Astrocyte of the cerebellum (primary cell): ENCODE results near the gene UST.
"Not testable (repeated sequence)": the region's sequence is repeated elsewhere in the genome, so short reads cannot be mapped to it uniquely, and the experiment has no call there.

Experiments
- DNase-seq: peaks from one replicate; pipeline ENCODE4 v3.0.0-alpha.2; 2011; ENCODE audit warnings: low read depth
- H3K4me3 ChIP-seq: 2 replicates; pipeline ENCODE4 v1.5.1; 2011; ENCODE audit warnings: mild to moderate bottlenecking, low read depth, low read length, moderate library complexity
- CTCF ChIP-seq: IDR thresholded peaks from 2 replicates; pipeline ENCODE4 v1.5.1; 2012; ENCODE audit warnings: low read length, low read depth, moderate library complexity, mild to moderate bottlenecking; ENCODE audit errors: missing control alignments
- in situ Hi-C: cut with HindIII; loops from 2 replicates; pipeline ENCODE4 v1.10.0; 2017; ENCODE audit warnings: low sequenced_read_pairs

UST gene

DNA sequence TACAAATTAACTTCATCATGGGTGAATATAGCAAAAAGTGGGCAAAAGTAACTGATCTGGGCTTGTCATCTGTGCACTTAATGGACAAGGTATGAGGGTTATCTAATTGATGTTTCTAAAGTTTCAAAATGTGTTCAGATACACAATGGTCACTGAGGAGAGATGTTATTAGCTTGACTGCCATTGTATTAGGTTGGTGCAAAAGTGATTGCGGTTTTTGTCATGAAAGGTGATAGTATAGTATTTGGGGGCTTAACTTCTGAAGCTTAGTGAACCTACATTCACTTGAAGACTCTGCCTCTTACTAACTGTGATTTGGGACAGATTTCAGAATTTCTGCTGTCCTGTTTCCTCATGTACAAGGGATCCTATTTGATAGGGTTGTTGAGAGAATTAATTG lies 159.6 kb downstream of the UST start:
- H3K4me3 ChIP-seq, result no peak overlapping the region
- no peak for DNase-seq
- TF ChIP-seq CTCF, result no peak
- in situ Hi-C loops, result no loop called here

GRCh38 chr6:148907573-148907972 lies 160.7 kb downstream of the UST start:
- in situ Hi-C loops, result no loop called here
- no peak overlapping the region for H3K4me3 ChIP-seq
- no peak for DNase-seq
- no peak for TF ChIP-seq CTCF

DNA sequence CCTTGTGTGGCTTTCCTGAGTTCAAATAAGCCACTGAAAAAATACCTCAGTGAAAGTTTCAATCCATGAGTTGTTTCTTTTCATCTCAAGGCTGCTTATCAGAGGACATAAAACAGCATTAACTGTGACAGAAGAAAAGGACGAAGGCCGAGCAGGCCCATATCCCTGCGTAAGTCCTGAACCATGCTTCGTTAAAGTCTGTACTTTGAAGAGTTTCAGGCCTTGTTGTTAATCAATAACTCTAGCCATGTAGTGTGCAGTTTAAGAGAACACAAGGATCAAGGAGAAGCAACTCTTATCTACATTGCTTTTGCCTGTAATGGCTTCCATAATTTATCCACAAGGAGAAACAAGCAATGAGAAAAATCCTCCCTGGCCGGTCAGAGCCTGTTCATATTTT lies 165.4 kb downstream of the UST start:
- in situ Hi-C loops, result no loop called here
- no peak for DNase-seq
- TF ChIP-seq CTCF, result no peak
- H3K4me3 ChIP-seq, result no peak overlapping the region

DNA sequence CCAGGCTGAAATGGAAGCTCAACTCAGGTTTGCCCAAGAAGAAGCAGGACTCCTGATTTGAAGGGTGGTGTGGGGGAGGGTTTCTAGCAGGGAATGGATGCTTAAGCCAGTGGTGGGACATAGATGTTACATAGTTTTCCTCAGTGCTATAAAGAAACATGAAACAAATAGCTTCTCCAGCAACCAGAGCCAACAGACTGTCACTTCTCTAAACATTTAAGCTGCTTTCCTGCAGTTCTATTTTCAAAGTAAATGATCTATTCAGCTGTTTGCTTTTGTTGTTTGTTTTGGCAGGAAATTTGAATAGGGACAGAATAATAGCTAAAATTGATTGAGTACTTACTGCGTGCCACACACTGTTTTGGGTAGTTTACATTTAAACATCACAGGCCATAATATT lies 169.0 kb downstream of the UST start:
- no peak for DNase-seq
- no peak overlapping the region for H3K4me3 ChIP-seq

GRCh38 chr6:148916485-148916884 lies 169.7 kb downstream of the UST start:
- H3K4me3 ChIP-seq, DNase-seq, in situ Hi-C loops: not testable (repeated sequence)

More for the DNA sequence above, 169.0 kb downstream of the UST start:
- TF ChIP-seq CTCF, result no peak
- in situ Hi-C loops, result no loop called here

DNA sequence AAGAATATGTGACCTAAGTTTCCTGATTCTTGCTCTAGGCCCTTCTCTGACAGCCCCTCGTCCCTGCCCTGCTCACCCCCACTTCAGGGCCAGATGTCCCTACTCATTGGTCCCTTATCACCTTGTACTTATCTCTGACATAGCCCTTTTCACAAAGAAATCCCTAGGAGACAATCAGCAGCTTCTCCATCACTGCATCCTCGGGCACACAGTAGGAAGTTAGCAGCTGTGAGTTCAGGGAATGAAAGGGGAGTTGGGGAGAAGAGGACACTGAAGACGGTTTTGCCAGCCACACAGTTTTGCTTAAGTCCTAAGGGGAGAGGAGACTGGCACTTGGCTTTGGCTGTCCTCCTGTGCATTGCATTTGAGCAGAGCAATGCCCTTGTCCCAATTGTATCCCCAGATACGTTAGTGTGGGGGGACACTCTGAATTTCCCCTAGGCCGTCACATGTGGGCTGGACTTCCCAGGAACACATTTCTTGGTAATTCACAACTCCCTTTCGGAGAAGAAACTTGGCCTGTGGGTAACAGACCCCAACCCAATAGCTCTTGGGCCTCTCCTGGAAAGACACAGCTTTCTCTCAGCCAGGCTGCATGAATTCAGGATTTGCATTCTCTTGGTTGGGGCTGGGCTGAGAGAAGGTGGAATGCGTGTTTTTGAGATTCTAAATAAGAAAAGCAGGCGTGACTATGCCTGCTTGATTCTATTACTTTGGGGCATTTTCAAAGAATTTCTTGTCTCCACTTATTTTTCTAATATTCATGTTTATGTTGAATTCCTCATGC lies 177.6 kb downstream of the UST start:
- no peak for DNase-seq
- in situ Hi-C loops, result no loop called here
- no peak overlapping the region for H3K4me3 ChIP-seq
- TF ChIP-seq CTCF, result no peak

GRCh38 chr6:148925701-148926100 lies 178.9 kb downstream of the UST start:
- TF ChIP-seq CTCF, result no peak
- H3K4me3 ChIP-seq, result no peak overlapping the region
- DNase-seq, result peak; percentile 35
- in situ Hi-C loops, result no loop called here
